ENCODE data around the gene CYP1A2.

DNA sequence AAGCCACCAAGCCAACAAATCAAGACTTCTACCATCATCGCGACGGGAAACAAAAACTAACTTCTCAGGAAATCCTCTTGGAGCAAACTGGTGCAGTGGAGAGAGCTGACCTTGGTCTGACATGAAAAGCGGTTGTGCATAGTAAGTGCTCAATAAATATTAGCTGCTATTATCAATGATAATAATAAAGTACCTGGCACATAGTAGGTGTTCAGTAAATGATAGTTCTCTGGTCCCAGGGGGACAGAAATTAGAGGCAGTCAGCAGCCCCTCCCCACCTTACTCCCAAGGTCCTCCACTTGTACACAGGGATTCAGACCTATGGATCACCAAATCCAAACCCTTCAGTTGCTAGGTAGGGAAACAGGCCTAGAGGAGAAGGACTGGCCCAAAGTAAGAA is 27.2 kb downstream of the CYP1A2 start:
- TF ChIP-seq TAF1 (IDR thresholded peaks at IDR 0.05; ENCODE audit: low read depth, low read length) = no peak
- TF ChIP-seq SPI1 (IDR thresholded peaks at IDR 0.05; ENCODE audit: low read depth, low read length) = no peak
- TF ChIP-seq POLR2AphosphoS5 (IDR thresholded peaks at IDR 0.05; ENCODE audit: low read depth, low read length) = no peak
